ENCODE results near the gene LHFPL2. TPM values are rescaled to one million over a fixed set of nuclear protein-coding genes. Genes with fewer than 3 reads are reported as not detected.

Gene LHFPL2
- total and polyA plus RNA-seq, 5 experiments from 2014 or later: 0.15 to 1.8 (median 0.56) TPM

GRCh38 chr5:78592735-78593386 lies 55.7 kb downstream of the LHFPL2 start:
- POLR2A ChIA-PET: no interaction called here

GRCh38 chr5:78591972-78592700 lies 56.4 kb downstream of the LHFPL2 start:
- POLR2A ChIA-PET: no interaction called here
- Mint-ChIP-seq H3K4me1 (peaks cover 0 to 9% (median 0%) of the 10 kb centered on the region in 4 donors), H3K9me3 (no peaks in the 10 kb centered on the region), H3K27ac (no peak overlapping the region), H3K36me3 (no peaks in the 10 kb centered on the region), H3K4me3 (no peak overlapping the region), H3K27me3 (peaks cover 0 to 21% (median 1%) of the 10 kb centered on the region in 5 donors)
- no peak for ATAC-seq
- DNase-seq: no peak

More at GRCh38 chr5:78592735-78593386, 55.7 kb downstream of the LHFPL2 start:
- DNase-seq: no peak
- H3K4me1 Mint-ChIP-seq: peaks cover 0 to 9% (median 0%) of the 10 kb centered on the region in 4 donors
- H3K27me3 Mint-ChIP-seq: peaks cover 0 to 18% (median 1%) of the 10 kb centered on the region in 5 donors
- H3K27ac Mint-ChIP-seq: no peak overlapping the region
- no peak overlapping the region for H3K4me3 Mint-ChIP-seq
- no peak for ATAC-seq
- no peaks in the 10 kb centered on the region for H3K36me3 Mint-ChIP-seq
- H3K9me3 Mint-ChIP-seq: no peaks in the 10 kb centered on the region

- H3K27me3 Mint-ChIP-seq: peaks cover 0 to 21% (median 2%) of the 10 kb centered on the region in 5 donors
- ATAC-seq: no peak
Measured at GRCh38 chr5:78591138-78591612, 57.4 kb downstream of the LHFPL2 start.

GRCh38 chr5:78589923-78590322 lies 58.6 kb downstream of the LHFPL2 start:
- H3K27me3 Mint-ChIP-seq: peaks cover 0 to 21% (median 2%) of the 10 kb centered on the region in 5 donors
- H3K4me3 Mint-ChIP-seq: no peak overlapping the region
- peaks cover 0 to 15% (median 4%) of the 10 kb centered on the region in 9 donors for H3K9me3 Mint-ChIP-seq
- DNase-seq (no peak), ATAC-seq (no peak)
- no peak overlapping the region for H3K27ac Mint-ChIP-seq
- POLR2A ChIA-PET: no interaction called here
- peaks cover 0 to 5% (median 0%) of the 10 kb centered on the region in 3 donors for H3K36me3 Mint-ChIP-seq
- peaks cover 0 to 9% (median under 1%) of the 10 kb centered on the region in 4 donors for H3K4me1 Mint-ChIP-seq

More at GRCh38 chr5:78591138-78591612, 57.4 kb downstream of the LHFPL2 start:
- DNase-seq: no peak
- no peak overlapping the region for H3K27ac Mint-ChIP-seq
- no peak overlapping the region for H3K4me3 Mint-ChIP-seq
- H3K9me3 Mint-ChIP-seq: peaks cover 0 to 5% (median 0%) of the 10 kb centered on the region in 9 donors
- POLR2A ChIA-PET: no interaction called here
- peaks cover 0 to 9% (median under 1%) of the 10 kb centered on the region in 4 donors for H3K4me1 Mint-ChIP-seq
- H3K36me3 Mint-ChIP-seq: no peaks in the 10 kb centered on the region

- ATAC-seq: no peak
- DNase-seq: no peak
- no peak overlapping the region for H3K27ac Mint-ChIP-seq
- peaks cover 0 to 15% (median 4%) of the 10 kb centered on the region in 9 donors for H3K9me3 Mint-ChIP-seq
- POLR2A ChIA-PET: no interaction called here
- peaks cover 0 to 9% (median under 1%) of the 10 kb centered on the region in 4 donors for H3K4me1 Mint-ChIP-seq
- H3K27me3 Mint-ChIP-seq: peaks cover 0 to 21% (median 2%) of the 10 kb centered on the region in 5 donors
- H3K36me3 Mint-ChIP-seq: peaks cover 0 to 5% (median 0%) of the 10 kb centered on the region in 3 donors
- no peak overlapping the region for H3K4me3 Mint-ChIP-seq
Measured at GRCh38 chr5:78588507-78588906, 60.1 kb downstream of the LHFPL2 start.

- H3K4me3 Mint-ChIP-seq: no peak overlapping the region
- peaks cover 0 to 9% (median under 1%) of the 10 kb centered on the region in 4 donors for H3K4me1 Mint-ChIP-seq
- DNase-seq: no peak
- H3K36me3 Mint-ChIP-seq: peaks cover 0 to 5% (median 0%) of the 10 kb centered on the region in 3 donors
- peaks cover 0 to 21% (median 2%) of the 10 kb centered on the region in 5 donors for H3K27me3 Mint-ChIP-seq
- POLR2A ChIA-PET: no interaction called here
- ATAC-seq: no peak
- H3K9me3 Mint-ChIP-seq: peaks cover 0 to 19% (median 4%) of the 10 kb centered on the region in 9 donors
- H3K27ac Mint-ChIP-seq: peak overlapping the region in 1 of 10 donors; percentile 18
Measured at GRCh38 chr5:78587775-78588291, 60.7 kb downstream of the LHFPL2 start.

- ATAC-seq (no peak), DNase-seq (no peak)
- H3K27ac Mint-ChIP-seq: no peak overlapping the region
- H3K4me1 Mint-ChIP-seq: peaks cover 0 to 7% (median under 1%) of the 10 kb centered on the region in 4 donors
- peaks cover 0 to 21% (median 2%) of the 10 kb centered on the region in 5 donors for H3K27me3 Mint-ChIP-seq
- peaks cover 0 to 5% (median 0%) of the 10 kb centered on the region in 3 donors for H3K36me3 Mint-ChIP-seq
- peaks cover 0 to 25% (median 4%) of the 10 kb centered on the region in 9 donors for H3K9me3 Mint-ChIP-seq
- POLR2A ChIA-PET: no interaction called here
- no peak overlapping the region for H3K4me3 Mint-ChIP-seq
Measured at GRCh38 chr5:78587081-78587774, 61.3 kb downstream of the LHFPL2 start.

GRCh38 chr5:78586251-78586650 lies 62.3 kb downstream of the LHFPL2 start:
- ATAC-seq (no peak), DNase-seq (no peak)
- peaks cover 0 to 5% (median 0%) of the 10 kb centered on the region in 3 donors for H3K36me3 Mint-ChIP-seq
- peaks cover 0 to 12% (median 2%) of the 10 kb centered on the region in 5 donors for H3K27me3 Mint-ChIP-seq
- peaks cover 0 to 1% (median 0%) of the 10 kb centered on the region in 4 donors for H3K4me1 Mint-ChIP-seq
- peaks cover 0 to 29% (median 6%) of the 10 kb centered on the region in 9 donors for H3K9me3 Mint-ChIP-seq
- POLR2A ChIA-PET: no interaction called here
- H3K27ac Mint-ChIP-seq: no peak overlapping the region
- H3K4me3 Mint-ChIP-seq: no peak overlapping the region

- Mint-ChIP-seq H3K27me3 (peaks cover 0 to 4% (median 0%) of the 10 kb centered on the region in 5 donors), H3K27ac (no peak overlapping the region), H3K4me3 (no peak overlapping the region), H3K36me3 (no peaks in the 10 kb centered on the region), H3K9me3 (peaks cover 0 to 26% (median 2%) of the 10 kb centered on the region in 9 donors), H3K4me1 (peaks cover 0 to 15% (median 0%) of the 10 kb centered on the region in 4 donors)
- ATAC-seq (no peak), DNase-seq (no peak)
- POLR2A ChIA-PET: no interaction called here
Measured at GRCh38 chr5:78578015-78578414, 70.6 kb downstream of the LHFPL2 start.

GRCh38 chr5:78577071-78577807 lies 71.3 kb downstream of the LHFPL2 start:
- peaks cover 0 to 19% (median 2%) of the 10 kb centered on the region in 9 donors for H3K9me3 Mint-ChIP-seq
- H3K27ac Mint-ChIP-seq: no peak overlapping the region
- POLR2A ChIA-PET: no interaction called here
- DNase-seq: no peak
- peaks cover 0 to 2% (median 0%) of the 10 kb centered on the region in 5 donors for H3K27me3 Mint-ChIP-seq
- H3K36me3 Mint-ChIP-seq: no peaks in the 10 kb centered on the region
- H3K4me3 Mint-ChIP-seq: no peak overlapping the region
- ATAC-seq: no peak
- peaks cover 0 to 20% (median under 1%) of the 10 kb centered on the region in 4 donors for H3K4me1 Mint-ChIP-seq

- Mint-ChIP-seq H3K4me3 (no peak overlapping the region), H3K27ac (no peak overlapping the region), H3K36me3 (no peaks in the 10 kb centered on the region), H3K4me1 (peaks cover 0 to 20% (median under 1%) of the 10 kb centered on the region in 4 donors), H3K9me3 (peaks cover 0 to 14% (median 0%) of the 10 kb centered on the region in 9 donors), H3K27me3 (peaks cover 0 to 3% (median 0%) of the 10 kb centered on the region in 5 donors)
- no peak for DNase-seq
- ATAC-seq: no peak
- POLR2A ChIA-PET: no interaction called here
Measured at GRCh38 chr5:78576376-78576775, 72.2 kb downstream of the LHFPL2 start.

GRCh38 chr5:78574731-78575161 lies 73.8 kb downstream of the LHFPL2 start:
- no peak for DNase-seq
- Mint-ChIP-seq H3K4me1 (peaks cover 0 to 20% (median under 1%) of the 10 kb centered on the region in 4 donors), H3K4me3 (no peak overlapping the region), H3K9me3 (peaks cover 0 to 7% (median 0%) of the 10 kb centered on the region in 9 donors), H3K27me3 (peaks cover 0 to 7% (median 0%) of the 10 kb centered on the region in 5 donors), H3K27ac (no peak overlapping the region), H3K36me3 (no peaks in the 10 kb centered on the region)
- no peak for ATAC-seq
- POLR2A ChIA-PET: no interaction called here
